CD4-positive, alpha-beta T cell treated with Interferon alpha-2 for 1 hour (primary cell): ENCODE data around the gene HOXC10.

Experiments
- DNase-seq, 2 donors: peaks; one replicate each; pipeline ENCODE4 v3.0.0-alpha.2; 2020 to 2022

Gene HOXC10

GRCh38 chr12:54017027-54017788 lies 32.3 kb downstream of the HOXC10 start:
- DNase-seq: no peak

GRCh38 chr12:54017878-54018467 lies 33.0 kb downstream of the HOXC10 start:
- DNase-seq: peak; percentile 83 to 85

GRCh38 chr12:54018468-54018984 lies 33.6 kb downstream of the HOXC10 start:
- no peak for DNase-seq

- no peak for DNase-seq
Measured at GRCh38 chr12:54019091-54019811, 34.3 kb downstream of the HOXC10 start.

GRCh38 chr12:54019924-54020590 lies 35.1 kb downstream of the HOXC10 start:
- no peak for DNase-seq

GRCh38 chr12:54020591-54021405 lies 35.9 kb downstream of the HOXC10 start:
- no peak for DNase-seq

GRCh38 chr12:54021432-54022013 lies 36.6 kb downstream of the HOXC10 start:
- DNase-seq: no peak

- DNase-seq: no peak
Measured at GRCh38 chr12:54022960-54023884, 38.3 kb downstream of the HOXC10 start.

GRCh38 chr12:54024127-54024526 lies 39.2 kb downstream of the HOXC10 start:
- no peak for DNase-seq

GRCh38 chr12:54024581-54025305 lies 39.8 kb downstream of the HOXC10 start:
- no peak for DNase-seq

GRCh38 chr12:54025499-54026405 lies 40.8 kb downstream of the HOXC10 start:
- no peak for DNase-seq

GRCh38 chr12:54026640-54027441 lies 41.9 kb downstream of the HOXC10 start:
- no peak for DNase-seq

GRCh38 chr12:54027442-54027786 lies 42.5 kb downstream of the HOXC10 start:
- no peak for DNase-seq

GRCh38 chr12:54028314-54029201 lies 43.6 kb downstream of the HOXC10 start, which contains the start of gene HOXC6:
TSS of gene HOXC6 (plus strand) at chr12:54028440. CDS start at chr12:54028522, 82 bp downstream.
- DNase-seq: no peak

GRCh38 chr12:54029529-54030441 lies 44.8 kb downstream of the HOXC10 start:
- DNase-seq: no peak

GRCh38 chr12:54030442-54030801 lies 45.5 kb downstream of the HOXC10 start:
- DNase-seq: no peak
